Lower leg skin (tissue), 3 donors: ENCODE results near the gene POLK.

Experiments
- CTCF ChIP-seq, 3 donors: fragments of 450-650 bp; IDR thresholded peaks; one replicate each; pipeline ENCODE4 v1.5.1; 2016; ENCODE audit warnings: antibody characterized with exemption in 3 of 3, mild to moderate bottlenecking in 3 of 3, moderate library complexity in 2 of 3
- POLR2A ChIP-seq, 2 donors: fragments of 450-650 bp; IDR thresholded peaks; one replicate each; pipeline ENCODE4 v1.6.1; 2016 to 2017; ENCODE audit warnings: antibody characterized with exemption in 2 of 2, mild to moderate bottlenecking in 1 of 2, moderate library complexity in 1 of 2

- TF ChIP-seq POLR2A (IDR thresholded peaks at IDR 0.05): no peak
- TF ChIP-seq CTCF (IDR thresholded peaks at IDR 0.05): no peak
Observed at GRCh38 chr5:75524591-75524990, 12.9 kb downstream of the POLK start.
